ENCODE results near the gene SOX4. TPM values are rescaled to one million over a fixed set of nuclear protein-coding genes. Genes with fewer than 3 reads are reported as not detected.

SOX4 gene
- polyA plus RNA-seq, 3 donors, result 130 to 152 (median 143) TPM

GRCh38 chr6:21611485-21611884, 17.9 kb downstream of the SOX4 start:
- DNase-seq (ENCODE audit: low read depth in 3 of 3, low spot score in 2 of 3), result no peak

GRCh38 chr6:21612067-21612745, 18.7 kb downstream of the SOX4 start:
- no peak for DNase-seq (ENCODE audit: low read depth in 3 of 3, low spot score in 2 of 3)

- no peak for DNase-seq (ENCODE audit: low read depth in 3 of 3, low spot score in 2 of 3)
These were observed 20.3 kb downstream of the SOX4 start for GRCh38 chr6:21613809-21614208.

- DNase-seq (ENCODE audit: low read depth in 3 of 3, low spot score in 2 of 3), result no peak
These were observed 20.7 kb downstream of the SOX4 start for GRCh38 chr6:21614226-21614625.

- no peak for DNase-seq (ENCODE audit: low read depth in 3 of 3, low spot score in 2 of 3)
These were observed 22.0 kb downstream of the SOX4 start for GRCh38 chr6:21615504-21615903.

GRCh38 chr6:21616005-21616404, 22.5 kb downstream of the SOX4 start:
- no peak for DNase-seq (ENCODE audit: low read depth in 3 of 3, low spot score in 2 of 3)

- DNase-seq (ENCODE audit: low read depth in 3 of 3, low spot score in 2 of 3), result no peak
These were observed 32.1 kb downstream of the SOX4 start for GRCh38 chr6:21625642-21626041.

- DNase-seq (ENCODE audit: low read depth in 3 of 3, low spot score in 2 of 3), result no peak
These were observed 33.2 kb downstream of the SOX4 start for GRCh38 chr6:21626756-21627155.

- no peak for DNase-seq (ENCODE audit: low read depth in 3 of 3, low spot score in 2 of 3)
These were observed 34.6 kb downstream of the SOX4 start for GRCh38 chr6:21628160-21628559.

GRCh38 chr6:21633511-21634109, 40.1 kb downstream of the SOX4 start:
- DNase-seq (ENCODE audit: low read depth in 3 of 3, low spot score in 2 of 3), result no peak

- DNase-seq (ENCODE audit: low read depth in 3 of 3, low spot score in 2 of 3), result no peak
These were observed 41.0 kb downstream of the SOX4 start for GRCh38 chr6:21634582-21634981.

- DNase-seq (ENCODE audit: low read depth in 3 of 3, low spot score in 2 of 3), result no peak
These were observed 43.3 kb downstream of the SOX4 start for GRCh38 chr6:21636876-21637275.

- no peak for DNase-seq (ENCODE audit: low read depth in 3 of 3, low spot score in 2 of 3)
These were observed 45.8 kb downstream of the SOX4 start for GRCh38 chr6:21639316-21639715.
